ENCODE results near the gene TRPV4.
A peak's percentile ranks its signal among the peaks of the same experiment; 100 is the strongest.

Gene TRPV4

DNA sequence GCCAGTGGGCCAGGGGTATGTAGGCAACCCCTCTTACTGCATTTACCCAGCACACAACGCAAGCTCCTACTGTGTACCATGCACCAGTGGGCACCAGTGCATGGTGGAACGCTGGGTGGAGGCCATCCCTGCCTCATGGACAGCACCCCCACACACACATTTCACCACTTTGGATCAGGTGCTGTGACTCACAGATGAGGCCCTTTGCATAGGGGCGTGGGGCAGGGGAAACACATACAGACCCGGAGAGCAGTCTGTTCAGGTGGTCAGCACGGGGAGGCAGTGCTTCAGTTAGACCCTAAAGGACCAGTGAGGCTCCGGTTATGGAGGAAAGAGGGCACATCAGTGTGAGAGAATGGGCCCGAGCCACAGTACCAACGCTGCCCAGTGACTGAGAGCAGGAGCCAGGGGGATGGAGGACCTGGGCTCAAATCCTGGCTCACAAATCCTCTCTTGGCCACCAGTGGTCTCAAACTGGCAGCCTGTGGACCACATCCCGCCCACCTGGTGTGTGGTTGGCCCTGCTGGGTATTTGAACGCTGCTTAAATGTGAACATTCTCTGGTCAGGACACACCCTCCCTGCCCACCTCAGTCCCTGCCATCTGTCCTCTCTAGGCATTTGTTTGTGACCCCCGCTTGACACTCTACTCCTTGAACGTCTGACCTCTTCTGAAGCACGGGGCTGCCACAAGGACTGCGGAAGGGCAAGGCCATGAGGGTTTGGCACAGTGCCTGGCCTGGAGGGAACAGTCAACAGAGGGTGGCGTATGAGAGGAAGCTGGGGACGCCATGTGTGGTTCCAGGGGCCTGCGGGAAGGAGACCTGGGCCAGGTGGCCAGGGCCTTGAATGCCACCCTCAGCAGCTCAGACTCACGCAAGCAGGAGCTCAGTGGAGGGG, 72.9 kb downstream of the TRPV4 start:
- H3K4me1 Mint-ChIP-seq = peaks cover 10% of the 10 kb centered on the region
- H3K36me3 Mint-ChIP-seq (ENCODE audit: low read depth) = peaks cover 15% of the 10 kb centered on the region
- no peak overlapping the region for H3K4me3 Mint-ChIP-seq
- peaks cover 5% of the 10 kb centered on the region for H3K27me3 Mint-ChIP-seq (ENCODE audit: low read depth)
- no peak overlapping the region for H3K27ac Mint-ChIP-seq
- peaks cover 14% of the 10 kb centered on the region for H3K9me3 Mint-ChIP-seq
- no peak for TF ChIP-seq CTCF (IDR thresholded peaks at IDR 0.05; ENCODE audit: unreplicated experiment in 3 of 3)

- peaks cover 10% of the 10 kb centered on the region for H3K4me1 Mint-ChIP-seq
- H3K27ac Mint-ChIP-seq = peak overlapping the region in 1 of 3 experiments; percentile 34
- H3K4me3 Mint-ChIP-seq = no peak overlapping the region
- H3K36me3 Mint-ChIP-seq (ENCODE audit: low read depth) = peaks cover 15% of the 10 kb centered on the region
- no peak for TF ChIP-seq CTCF (IDR thresholded peaks at IDR 0.05; ENCODE audit: unreplicated experiment in 3 of 3)
- H3K27me3 Mint-ChIP-seq (ENCODE audit: low read depth) = peaks cover 5% of the 10 kb centered on the region
- peaks cover 14% of the 10 kb centered on the region for H3K9me3 Mint-ChIP-seq
Observed at GRCh38 chr12:109759595-109759994, 73.6 kb downstream of the TRPV4 start.

GRCh38 chr12:109758426-109759420, 74.5 kb downstream of the TRPV4 start:
- peaks cover 5% of the 10 kb centered on the region for H3K27me3 Mint-ChIP-seq (ENCODE audit: low read depth)
- no peak for TF ChIP-seq CTCF (IDR thresholded peaks at IDR 0.05; ENCODE audit: unreplicated experiment in 3 of 3)
- peak overlapping the region in 1 of 3 experiments; percentile 34 for H3K27ac Mint-ChIP-seq
- H3K36me3 Mint-ChIP-seq (ENCODE audit: low read depth) = peaks cover 15% of the 10 kb centered on the region
- H3K4me1 Mint-ChIP-seq = peaks cover 10% of the 10 kb centered on the region
- no peak overlapping the region for H3K4me3 Mint-ChIP-seq
- H3K9me3 Mint-ChIP-seq = peaks cover 19% of the 10 kb centered on the region

DNA sequence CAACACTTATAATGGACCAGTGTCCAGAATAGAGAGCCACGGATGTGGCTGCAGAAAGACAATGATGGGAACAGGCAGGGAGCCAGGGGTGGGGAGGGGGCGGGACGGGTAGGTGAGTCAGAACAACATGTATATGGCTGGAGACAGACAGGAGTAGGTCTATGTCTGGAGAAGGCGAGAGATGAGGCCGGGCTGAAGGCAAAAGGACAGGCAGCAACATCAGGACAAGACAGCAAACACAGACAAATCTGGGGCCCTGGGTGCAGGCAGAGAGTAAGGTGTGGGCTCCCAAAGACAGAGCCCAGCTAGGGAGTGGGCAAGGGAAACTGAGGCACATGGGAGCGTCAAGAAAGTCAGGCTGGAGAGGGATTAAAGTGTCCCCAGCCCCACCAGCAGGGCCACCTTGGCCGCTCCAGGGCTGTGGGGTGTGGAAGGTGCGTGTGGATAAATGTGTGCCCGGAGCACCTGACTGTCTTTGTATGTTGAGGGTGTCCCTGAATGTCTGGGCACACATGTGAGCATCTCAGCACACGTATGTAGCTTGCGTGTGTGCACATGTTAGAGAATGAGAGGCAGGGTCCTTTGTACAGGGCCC, 75.4 kb downstream of the TRPV4 start:
- H3K27me3 Mint-ChIP-seq (ENCODE audit: low read depth) = peaks cover 5% of the 10 kb centered on the region
- peaks cover 15% of the 10 kb centered on the region for H3K36me3 Mint-ChIP-seq (ENCODE audit: low read depth)
- H3K27ac Mint-ChIP-seq = no peak overlapping the region
- H3K4me3 Mint-ChIP-seq = no peak overlapping the region
- peaks cover 19% of the 10 kb centered on the region for H3K9me3 Mint-ChIP-seq
- no peak for TF ChIP-seq CTCF (IDR thresholded peaks at IDR 0.05; ENCODE audit: unreplicated experiment in 3 of 3)
- peaks cover 10% of the 10 kb centered on the region for H3K4me1 Mint-ChIP-seq

GRCh38 chr12:109756457-109756856, 76.7 kb downstream of the TRPV4 start:
- Mint-ChIP-seq H3K4me1 (peaks cover 10% of the 10 kb centered on the region), H3K27me3 (ENCODE audit: low read depth) (peaks cover 5% of the 10 kb centered on the region), H3K36me3 (ENCODE audit: low read depth) (peaks cover 15% of the 10 kb centered on the region), H3K27ac (no peak overlapping the region), H3K9me3 (peaks cover 19% of the 10 kb centered on the region), H3K4me3 (no peak overlapping the region)
- no peak for TF ChIP-seq CTCF (IDR thresholded peaks at IDR 0.05; ENCODE audit: unreplicated experiment in 3 of 3)
